HCT116 (cell line): ENCODE data around the gene FOXO3. TPM values are rescaled to one million over a fixed set of nuclear protein-coding genes. Genes with fewer than 3 reads are reported as not detected.

Experiments
- ATAC-seq: fragments of 200-7000 bp; cut with Tn5 transposase; 2 replicates; pipeline ENCODE4 v1.9.1; 2020; ENCODE audit warnings: mild to moderate bottlenecking, moderate library complexity
- BruUV-seq: library from RNA; stranded (reverse); fragments of 400-500 nt; replicated peaks from 2 replicates; lab custom pipeline; 2021; lab: Mats Ljungman, UMichigan
- CTCF ChIA-PET: fragments of 300-600 bp; sonication (Branson Sonifier 250); formaldehyde crosslinking; loops from one replicate; lab custom pipeline; 2021; ENCODE audit warnings: antibody characterized with exemption; lab: Charles Lee
- POLR2A ChIA-PET: fragments of 300-600, 350-600 bp; sonication (Branson Sonifier 250); formaldehyde crosslinking; loops from one replicate; lab custom pipeline; 2021; ENCODE audit warnings: antibody characterized with exemption; lab: Charles Lee
- RAD21 ChIA-PET, 2 experiments: fragments of 300-600 bp; sonication (Branson Sonifier 250); formaldehyde crosslinking; loops; one replicate each; lab custom pipeline; 2023; ENCODE audit warnings: low total read pairs in 2 of 2; ENCODE audit not compliant: uncharacterized antibody in 2 of 2, unreplicated experiment in 2 of 2, low non-redundant PET in 1 of 2; lab: Charles Lee
- DNase-seq: peaks from one replicate; pipeline ENCODE4 v3.0.0-alpha.2; 2010; ENCODE audit warnings: low read depth, low spot score
- H2AFZ ChIP-seq: fragments of 200-600 bp; shearing (Covaris generic), sonication (generic); 2 replicates; pipeline ENCODE4 v1.6.1; 2017; ENCODE audit warnings: low read depth, mixed run types, mixed read lengths, antibody characterized with exemption, low read length; ENCODE audit not compliant: poor library complexity, severe bottlenecking
- H3K27ac ChIP-seq: 2 replicates; pipeline ENCODE4 v1.5.1; 2012; ENCODE audit warnings: low read depth, low read length
- H3K27me3 ChIP-seq: fragments of 200-600 bp; sonication (generic); 2 replicates; pipeline ENCODE4 v1.6.1; 2016; ENCODE audit warnings: mixed run types, low read length, mixed read lengths; ENCODE audit not compliant: insufficient read depth
- H3K36me3 ChIP-seq, 2 experiments: fragments of 200-500 bp in 1 of 2; fragments of 200-600 bp in 1 of 2; sonication (Bioruptor generic) in 1 of 2; sonication (generic) in 1 of 2; 2 replicates each; pipeline versions ENCODE4 v1.5.1 to v1.6.1; 2014 to 2016; ENCODE audit warnings: low read length in 2 of 2, inconsistent platforms in 1 of 2, mixed read lengths in 1 of 2, mixed run types in 1 of 2; ENCODE audit not compliant: insufficient read depth in 2 of 2, control insufficient read depth in 1 of 2
- H3K4me1 ChIP-seq, 2 experiments: fragments of 200-600 bp in 1 of 2; sonication (generic) in 1 of 2; 2 replicates each; pipeline versions ENCODE4 v1.5.1 to v1.6.1; 2012 to 2017; ENCODE audit warnings: low read length in 2 of 2, inconsistent platforms in 1 of 2, mild to moderate bottlenecking in 1 of 2, mixed read lengths in 1 of 2, mixed run types in 1 of 2, moderate library complexity in 1 of 2; ENCODE audit not compliant: insufficient read depth in 2 of 2, control insufficient read depth in 1 of 2
- H3K4me2 ChIP-seq: fragments of 200-600 bp; sonication (generic); 2 replicates; pipeline ENCODE4 v1.6.1; 2017; ENCODE audit warnings: mixed run types, low read length, mixed read lengths
- H3K4me3 ChIP-seq, 2 experiments: fragments of 200-600 bp in 1 of 2; sonication (generic) in 1 of 2; replicated peaks in 1 of 2; 2 replicates each; pipeline ENCODE4 v1.5.1; 2011 to 2016; ENCODE audit warnings: low read length in 2 of 2, control low read depth in 1 of 2, low read depth in 1 of 2, mild to moderate bottlenecking in 1 of 2, mixed read lengths in 1 of 2, mixed run types in 1 of 2
- H3K79me2 ChIP-seq: fragments of 200-600 bp; sonication (generic); 2 replicates; pipeline ENCODE4 v1.6.1; 2017; ENCODE audit warnings: mild to moderate bottlenecking, mixed run types, low read length, moderate library complexity, mixed read lengths; ENCODE audit not compliant: insufficient read depth
- H3K9ac ChIP-seq: fragments of 200-600 bp; sonication (generic); 2 replicates; pipeline ENCODE4 v1.6.1; 2016; ENCODE audit warnings: low read length, mixed read lengths
- H3K9me2 ChIP-seq: fragments of 200-600 bp; sonication (generic), shearing (Covaris generic); 2 replicates; pipeline ENCODE4 v1.6.1; 2017; ENCODE audit warnings: mixed run types, mild to moderate bottlenecking, moderate library complexity; ENCODE audit not compliant: insufficient read depth
- H3K9me3 ChIP-seq, 2 experiments: fragments of 200-500 bp in 1 of 2; fragments of 200-600 bp in 1 of 2; sonication (Bioruptor generic) in 1 of 2; sonication (generic) in 1 of 2; 2 replicates each; pipeline ENCODE4 v1.6.1; 2014 to 2017; ENCODE audit warnings: low read length in 2 of 2, mixed read lengths in 2 of 2, inconsistent platforms in 1 of 2, low read depth in 1 of 2, mild to moderate bottlenecking in 1 of 2, mixed run types in 1 of 2, moderate library complexity in 1 of 2; ENCODE audit not compliant: control insufficient read depth in 1 of 2, insufficient read depth in 1 of 2
- H4K20me1 ChIP-seq: fragments of 200-600 bp; sonication (generic), shearing (Covaris generic); 2 replicates; pipeline ENCODE4 v1.6.1; 2017; ENCODE audit warnings: mixed run types, mild to moderate bottlenecking, moderate library complexity; ENCODE audit not compliant: insufficient read depth
- ATF3 ChIP-seq: IDR thresholded peaks from 2 replicates; pipeline ENCODE4 v1.6.1; 2012
- CBX3 ChIP-seq: IDR thresholded peaks from 2 replicates; pipeline ENCODE4 v1.6.1; 2012; ENCODE audit warnings: low read depth
- CTCF ChIP-seq, 3 experiments: fragments of 200-600 bp in 1 of 3; sonication (generic) in 1 of 3; IDR thresholded peaks in 2 of 3; conservative IDR thresholded peaks in 1 of 3; 2 replicates each; pipeline ENCODE4 v1.5.1; 2012 to 2017; ENCODE audit warnings: low read depth in 2 of 3, low read length in 2 of 3, antibody characterized with exemption in 1 of 3, borderline replicate concordance in 1 of 3, control low read depth in 1 of 3, mild to moderate bottlenecking in 1 of 3, mixed read lengths in 1 of 3, mixed run types in 1 of 3, moderate library complexity in 1 of 3; ENCODE audit not compliant: insufficient read depth in 1 of 3
- EGR1 ChIP-seq: IDR thresholded peaks from 2 replicates; pipeline ENCODE4 v1.6.1; 2012; ENCODE audit warnings: low read depth
- ELF1 ChIP-seq: IDR thresholded peaks from 2 replicates; pipeline ENCODE4 v1.6.1; 2012; ENCODE audit warnings: low read depth, borderline replicate concordance
- EZH2phosphoT487 ChIP-seq: fragments of 200-600 bp; IDR thresholded peaks from 2 replicates; pipeline ENCODE4 v1.6.1; 2018; ENCODE audit warnings: antibody characterized with exemption, borderline replicate concordance
- FOSL1 ChIP-seq: IDR thresholded peaks from 2 replicates; pipeline ENCODE4 v1.6.1; 2012; ENCODE audit warnings: low read depth
- MAX ChIP-seq: IDR thresholded peaks from 2 replicates; pipeline ENCODE4 v1.6.1; 2012
- POLR2A ChIP-seq: IDR thresholded peaks from 2 replicates; pipeline ENCODE4 v1.7.0; 2011; ENCODE audit warnings: borderline replicate concordance; ENCODE audit not compliant: insufficient read depth, insufficient read length; ENCODE audit errors: extremely low read depth
- POLR2AphosphoS5 ChIP-seq: IDR thresholded peaks from 2 replicates; pipeline ENCODE4 v1.6.1; 2011; ENCODE audit warnings: mild to moderate bottlenecking, low read depth, low read length, moderate library complexity
- TCF7L2 ChIP-seq: IDR thresholded peaks from 2 replicates; pipeline ENCODE4 v1.7.0; 2011; ENCODE audit warnings: borderline replicate concordance, inconsistent platforms; ENCODE audit not compliant: insufficient read depth, insufficient read length; ENCODE audit errors: extremely low read depth
- YY1 ChIP-seq: IDR thresholded peaks from 2 replicates; pipeline ENCODE4 v1.6.1; 2011; ENCODE audit warnings: low read length, low read depth, moderate library complexity, mild to moderate bottlenecking; ENCODE audit not compliant: insufficient replicate concordance; ENCODE audit errors: extremely low read depth
- ZBTB33 ChIP-seq: IDR thresholded peaks from 2 replicates; pipeline ENCODE4 v1.6.1; 2011; ENCODE audit warnings: mild to moderate bottlenecking, low read length, moderate library complexity; ENCODE audit not compliant: insufficient replicate concordance; ENCODE audit errors: extremely low read depth
- ZFX ChIP-seq: fragments of 450-650 bp; IDR thresholded peaks from 2 replicates; pipeline ENCODE4 v1.6.1; 2017
- intact Hi-C: fragments of 100-400 bp; cut with micrococcal nuclease; formaldehyde crosslinking; loops from 2 replicates; pipeline ENCODE4 v1.10.0; 2022
- total RNA-seq: library from RNA; stranded (reverse); gene quantifications from one replicate; pipeline ENCODE4 v1.2.1, GENCODE V29; 2021; ENCODE audit not compliant: unreplicated experiment

The FOXO3 gene
- total RNA-seq, 1 experiment from 2014 or later, result 40.0 TPM

- ChIA-PET RAD21 (interaction anchor here in 1 of 2 experiments (0.6 kb wide), 1 partner anchor 281 kb away, joined by 4 read pairs; no protein-coding TSS in a partner anchor), CTCF (no interaction called here), POLR2A (no interaction called here)
- Histone ChIP-seq H2AFZ (no peak overlapping the region), H3K4me1 (peaks cover 0 to 5% of the 10 kb centered on the region in 2 experiments; a peak in 1 of 4 replicates), H3K79me2 (no peaks in the 10 kb centered on the region), H3K9me2 (no peaks in the 10 kb centered on the region), H3K4me2 (no peak overlapping the region), H4K20me1 (no peaks in the 10 kb centered on the region), H3K27me3 (no peaks in the 10 kb centered on the region), H3K27ac (no peak overlapping the region), H3K4me3 (no peak overlapping the region), H3K9ac (no peak overlapping the region), H3K9me3 (no peaks in the 10 kb centered on the region), H3K36me3 (no peaks in the 10 kb centered on the region)
- ATAC-seq (no peak), DNase-seq (no peak)
- TF ChIP-seq POLR2A, result no peak
- TF ChIP-seq EGR1, result no peak
- TF ChIP-seq EZH2phosphoT487, result no peak
- no peak for TF ChIP-seq ELF1
- no peak for TF ChIP-seq YY1
- TF ChIP-seq ZBTB33, result no peak
- TF ChIP-seq POLR2AphosphoS5, result no peak
- TF ChIP-seq TCF7L2, result no peak
- no peak for TF ChIP-seq FOSL1
- no peak for TF ChIP-seq MAX
- no peak for TF ChIP-seq CBX3
- no peak for TF ChIP-seq ZFX
- TF ChIP-seq CTCF (IDR thresholded peaks at IDR 0.05 in 2 of 3, conservative IDR thresholded peaks at IDR 0.05 in 1 of 3; ENCODE audit: borderline replicate concordance in 1 of 3, insufficient read depth in 1 of 3, low read depth in 2 of 3, low read length in 2 of 3), result no peak
- no peak for TF ChIP-seq ATF3
- BruUV-seq, result no TSS peak
- intact Hi-C loops, result loop anchor here (10.0 kb wide), 1 partner anchor 618 kb away; no protein-coding TSS in a partner anchor
Measured at GRCh38 chr6:108546079-108547049, 14.4 kb upstream of the FOXO3 start.
